GM18508 (cell line): ENCODE data around the gene PAFAH2.

Experiments used
- ATAC-seq: cut with Tn5 transposase; IDR thresholded peaks from one replicate; pipeline ENCODE4 v1.9.1; 2021; ENCODE audit warnings: moderate number of reproducible peaks; ENCODE audit not compliant: insufficient read depth, unreplicated experiment

PAFAH2 gene

GRCh38 chr1:26031611-26032220 lies 33.9 kb upstream of the PAFAH2 start:
- no peak for ATAC-seq

GRCh38 chr1:26031196-26031595 lies 33.3 kb upstream of the PAFAH2 start:
- no peak for ATAC-seq

GRCh38 chr1:26029864-26030481 lies 32.1 kb upstream of the PAFAH2 start:
- ATAC-seq: no peak

GRCh38 chr1:26029054-26029863 lies 31.4 kb upstream of the PAFAH2 start:
- no peak for ATAC-seq

GRCh38 chr1:26028490-26028980 lies 30.7 kb upstream of the PAFAH2 start:
- ATAC-seq: no peak

- no peak for ATAC-seq
Observed at GRCh38 chr1:26027716-26028489, 30.0 kb upstream of the PAFAH2 start.

- ATAC-seq: no peak
Observed at GRCh38 chr1:26025517-26025916, 27.7 kb upstream of the PAFAH2 start.

- no peak for ATAC-seq
Observed at GRCh38 chr1:26025060-26025459, 27.2 kb upstream of the PAFAH2 start.

GRCh38 chr1:26023826-26024225 lies 26.0 kb upstream of the PAFAH2 start:
- no peak for ATAC-seq

- ATAC-seq: no peak
Observed at GRCh38 chr1:26023009-26023408, 25.1 kb upstream of the PAFAH2 start.

- no peak for ATAC-seq
Observed at GRCh38 chr1:26022404-26022779, 24.5 kb upstream of the PAFAH2 start.

GRCh38 chr1:26021647-26022403 lies 24.0 kb upstream of the PAFAH2 start, which contains the start of gene EXTL1:
TSS of gene EXTL1 (plus strand) at chr1:26021775. CDS start at chr1:26022647, 872 bp downstream.
- ATAC-seq: no peak

- ATAC-seq: no peak
Observed at GRCh38 chr1:26020941-26021646, 23.2 kb upstream of the PAFAH2 start.

- no peak for ATAC-seq
Observed at GRCh38 chr1:26020330-26020768, 22.5 kb upstream of the PAFAH2 start.

GRCh38 chr1:26019641-26020315 lies 21.9 kb upstream of the PAFAH2 start:
- no peak for ATAC-seq

- no peak for ATAC-seq
Observed at GRCh38 chr1:26017606-26018005, 19.7 kb upstream of the PAFAH2 start.

GRCh38 chr1:26016953-26017545 lies 19.2 kb upstream of the PAFAH2 start:
- no peak for ATAC-seq

- ATAC-seq: no peak
Observed at GRCh38 chr1:26016258-26016952, 18.5 kb upstream of the PAFAH2 start.
